GM19397 (cell line): ENCODE data around the gene STYXL2.

Experiments used
- ATAC-seq: cut with Tn5 transposase; IDR thresholded peaks from one replicate; pipeline ENCODE4 v1.9.1; 2021; ENCODE audit warnings: mild to moderate bottlenecking, moderate library complexity; ENCODE audit not compliant: unreplicated experiment

The STYXL2 gene

DNA sequence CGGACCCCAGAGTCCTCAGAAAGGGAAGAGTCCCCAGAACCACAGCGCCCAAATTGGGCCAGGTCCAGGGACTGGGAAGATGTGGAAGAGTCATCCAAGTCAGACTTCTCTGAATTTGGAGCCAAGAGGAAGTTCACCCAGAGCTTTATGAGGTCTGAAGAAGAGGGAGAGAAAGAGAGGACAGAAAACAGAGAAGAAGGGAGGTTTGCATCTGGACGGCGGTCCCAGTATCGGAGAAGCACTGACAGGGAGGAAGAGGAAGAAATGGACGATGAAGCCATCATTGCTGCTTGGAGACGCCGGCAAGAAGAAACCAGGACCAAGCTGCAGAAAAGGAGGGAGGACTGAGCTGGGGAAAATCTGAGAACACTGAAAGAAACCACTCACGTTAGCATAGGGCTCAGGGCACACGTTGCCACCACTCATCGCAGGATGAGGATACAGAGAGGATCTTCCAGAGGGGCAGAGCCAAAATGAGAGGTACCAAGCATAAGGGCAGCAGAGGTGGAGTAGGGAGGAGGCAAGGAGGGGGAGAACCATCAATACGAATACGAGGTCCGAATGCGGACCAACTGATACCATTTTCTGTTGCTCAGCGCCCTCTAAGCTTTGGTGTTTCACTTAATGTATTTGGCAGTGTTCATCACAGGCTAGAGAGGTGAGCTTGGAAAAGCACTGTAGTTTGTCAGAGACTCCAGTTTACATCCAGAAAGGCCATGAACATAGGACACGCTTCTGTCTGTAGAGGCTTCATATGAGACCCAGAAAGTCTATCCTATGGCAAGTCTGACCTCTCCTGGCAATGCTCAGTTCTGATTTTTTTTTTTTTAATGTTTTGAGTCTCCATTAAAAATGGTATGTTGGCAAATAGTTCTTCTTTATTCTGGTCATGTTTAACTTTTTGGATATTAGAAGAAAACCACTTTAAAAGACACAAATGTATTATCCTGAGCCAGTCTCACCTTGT lies 34.7 kb downstream of the STYXL2 start:
- ATAC-seq: no peak

DNA sequence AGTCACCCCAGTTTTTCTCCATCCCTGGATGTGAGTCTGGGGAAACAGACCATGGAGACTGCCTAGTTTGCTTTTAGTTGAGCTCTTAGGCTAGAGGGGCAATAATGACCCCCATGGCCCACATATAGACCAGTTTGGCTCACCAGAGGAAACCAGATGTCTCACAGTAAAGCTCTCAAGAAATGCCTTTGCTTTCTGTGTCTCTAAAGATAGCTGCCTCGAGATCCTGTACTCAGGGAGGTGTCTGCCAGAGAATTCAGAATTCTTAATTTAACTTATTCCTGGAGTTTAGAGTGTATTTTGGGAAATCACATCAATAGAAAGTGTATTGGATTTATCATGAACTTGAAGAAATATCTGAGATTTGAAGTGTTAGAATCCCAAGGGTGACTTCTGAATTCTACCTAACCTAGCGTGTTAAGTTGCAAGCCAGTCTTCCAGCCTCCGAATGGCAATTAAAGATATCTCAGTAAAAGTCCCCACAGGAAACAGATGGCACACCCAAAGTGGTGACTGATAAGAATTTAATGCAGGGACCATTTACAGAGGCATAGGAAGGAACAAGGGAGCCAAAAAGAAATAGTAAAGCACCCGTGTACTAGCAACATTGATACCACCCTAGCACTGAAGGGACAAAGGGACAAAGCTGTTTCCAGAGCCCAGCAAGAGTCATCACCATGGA lies 37.1 kb downstream of the STYXL2 start:
- ATAC-seq: no peak

DNA sequence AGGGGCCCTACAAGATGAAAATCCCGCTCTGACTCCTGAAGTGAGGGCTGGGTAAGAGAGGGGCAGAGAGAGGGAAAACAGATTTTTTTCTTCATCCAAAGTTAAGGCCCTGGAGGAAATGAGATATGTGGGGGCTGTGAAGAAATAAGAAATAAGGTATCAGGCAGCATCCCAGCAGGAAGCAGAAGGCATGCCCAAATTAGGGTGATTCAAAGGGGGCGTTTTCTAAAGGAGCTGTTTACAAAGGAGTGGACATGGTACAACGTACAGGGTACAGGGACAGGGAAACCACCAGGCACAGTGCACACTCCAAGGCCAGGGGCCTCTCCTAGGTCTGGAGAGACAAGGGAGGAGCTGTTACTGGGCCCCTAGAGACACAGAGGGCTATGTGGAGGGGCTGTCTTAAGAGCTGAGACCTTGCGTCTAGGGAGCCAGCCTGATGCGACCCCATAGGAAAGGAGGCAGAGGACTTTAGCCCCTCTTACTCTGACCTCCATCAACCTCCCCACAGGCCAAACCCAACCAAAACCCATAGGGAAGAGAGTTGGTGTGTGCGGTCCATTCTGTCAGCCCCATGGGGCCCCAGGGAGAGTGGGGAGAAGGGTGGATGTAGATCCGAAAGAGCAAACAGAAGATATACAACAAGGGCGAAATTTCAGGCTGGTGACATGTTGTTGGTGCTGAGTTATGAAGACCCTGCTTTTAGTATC lies 38.6 kb downstream of the STYXL2 start:
- ATAC-seq: no peak

DNA sequence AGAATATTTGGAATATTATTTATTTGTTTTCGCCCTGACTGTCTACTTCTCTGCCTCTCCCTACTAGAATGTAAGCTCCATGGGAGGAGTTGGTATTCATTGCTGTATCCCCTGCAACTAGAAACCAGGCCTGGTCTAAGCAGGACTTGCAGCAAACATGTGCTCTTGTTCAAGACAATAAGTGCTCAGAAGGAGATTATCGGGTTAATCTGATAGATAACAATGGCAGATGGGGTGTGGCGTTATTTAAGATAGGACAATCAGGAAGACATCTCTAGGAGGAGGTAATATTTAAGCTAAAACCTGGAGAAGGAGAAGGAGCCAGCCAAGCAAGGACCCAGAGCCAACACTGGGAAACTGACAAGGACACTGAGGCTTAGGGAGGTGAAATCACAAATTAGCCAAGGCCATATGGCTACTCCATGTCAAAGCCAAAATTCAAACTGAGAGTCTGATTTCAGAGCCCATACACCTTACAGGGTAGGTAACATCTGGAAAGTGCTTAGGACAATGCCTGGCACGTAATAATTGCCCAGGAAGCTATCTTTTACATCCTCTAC lies 41.5 kb downstream of the STYXL2 start:
- no peak for ATAC-seq

DNA sequence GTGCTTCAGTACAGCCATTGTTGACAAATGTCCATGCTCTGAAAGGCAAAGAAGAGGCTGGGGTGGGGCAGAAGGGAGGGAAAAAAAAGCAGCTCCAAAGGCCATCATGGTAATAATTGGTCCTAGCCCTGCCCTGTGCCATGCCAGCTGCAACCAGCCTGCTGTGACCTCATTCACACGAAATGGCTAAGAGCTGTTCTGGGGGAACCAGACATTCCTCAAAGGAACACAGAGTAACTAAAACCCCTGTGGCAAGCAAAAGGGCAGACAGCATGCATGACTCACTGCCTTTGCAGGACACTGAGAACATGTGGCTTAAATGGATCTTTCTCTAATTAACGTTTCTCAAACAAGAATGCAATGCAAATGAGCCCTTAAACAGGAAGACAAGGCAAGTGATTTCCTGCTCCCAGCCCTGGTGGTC lies 42.3 kb downstream of the STYXL2 start:
- no peak for ATAC-seq

DNA sequence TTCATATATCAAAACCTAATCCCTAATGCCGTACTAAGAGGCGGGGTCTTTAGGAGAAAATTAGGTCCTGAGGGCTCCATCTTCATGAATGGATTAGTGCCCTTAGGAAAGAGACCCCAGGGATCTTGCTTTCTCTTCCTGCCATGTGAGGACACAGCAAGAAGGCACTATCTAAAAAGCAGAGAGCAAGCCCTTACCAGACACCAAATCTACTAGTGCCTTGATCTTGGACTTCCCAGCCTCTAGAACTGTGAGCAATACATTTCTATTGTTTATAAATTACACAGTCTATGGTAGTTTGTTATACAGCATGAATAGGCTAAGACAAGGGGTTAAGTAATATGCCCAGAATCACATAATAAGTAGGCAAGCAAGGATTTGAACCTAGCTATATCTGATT lies 42.9 kb downstream of the STYXL2 start:
- ATAC-seq: no peak

DNA sequence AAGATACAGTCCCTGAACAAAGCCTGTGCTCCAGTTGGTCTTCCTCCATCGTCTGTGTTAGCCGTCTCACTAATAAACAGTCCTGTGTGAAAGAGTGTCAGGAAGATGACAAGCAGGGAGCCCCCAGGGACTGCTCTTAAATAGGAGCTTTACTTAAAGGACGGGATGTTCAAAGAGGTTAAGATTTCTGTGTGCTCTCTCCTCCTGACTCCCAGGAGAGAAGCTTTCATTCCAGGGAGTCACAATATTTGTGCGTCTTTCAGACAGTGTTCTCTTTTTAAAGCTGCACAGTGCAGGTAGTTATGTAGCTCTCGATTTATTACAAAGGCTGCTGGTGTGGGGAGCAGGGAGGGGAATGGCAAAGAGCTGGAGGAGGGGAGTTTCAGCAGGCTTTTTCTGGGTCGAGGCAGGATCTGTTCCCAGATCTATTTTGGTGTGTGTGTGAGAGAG lies 43.5 kb downstream of the STYXL2 start:
- ATAC-seq: no peak

DNA sequence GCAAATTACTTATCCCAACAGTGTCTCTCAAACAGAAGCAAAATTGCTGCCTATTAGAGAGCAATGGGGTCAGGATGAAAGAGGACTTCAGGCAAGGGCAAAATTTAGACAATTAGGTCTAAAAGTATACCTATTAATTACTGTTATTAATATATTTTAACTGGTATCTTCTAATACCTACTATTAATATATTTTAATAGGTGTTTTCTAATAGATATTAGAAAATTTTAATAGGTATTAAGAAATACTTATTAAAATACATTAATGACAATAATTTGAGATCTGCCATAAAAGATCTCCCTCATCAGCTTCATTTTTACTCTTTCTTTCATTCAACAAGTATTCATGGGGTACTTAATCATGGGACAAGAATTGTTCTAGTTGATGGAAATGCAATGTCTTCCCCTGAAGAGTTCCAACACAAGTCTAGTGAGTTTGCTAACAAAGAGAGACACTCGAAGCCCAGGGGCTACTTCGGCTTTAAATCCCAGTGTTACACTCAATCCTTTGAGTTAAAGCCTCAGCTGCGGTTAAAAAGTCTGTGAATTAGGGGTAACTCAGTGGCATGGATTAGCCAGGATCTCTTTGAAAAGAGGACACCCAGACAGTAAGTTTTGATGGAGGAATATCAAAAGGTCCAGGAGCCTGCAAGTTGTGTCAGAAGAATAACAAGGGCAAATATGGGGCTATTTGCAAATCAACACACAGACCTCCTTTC lies 44.1 kb downstream of the STYXL2 start:
- ATAC-seq: no peak

DNA sequence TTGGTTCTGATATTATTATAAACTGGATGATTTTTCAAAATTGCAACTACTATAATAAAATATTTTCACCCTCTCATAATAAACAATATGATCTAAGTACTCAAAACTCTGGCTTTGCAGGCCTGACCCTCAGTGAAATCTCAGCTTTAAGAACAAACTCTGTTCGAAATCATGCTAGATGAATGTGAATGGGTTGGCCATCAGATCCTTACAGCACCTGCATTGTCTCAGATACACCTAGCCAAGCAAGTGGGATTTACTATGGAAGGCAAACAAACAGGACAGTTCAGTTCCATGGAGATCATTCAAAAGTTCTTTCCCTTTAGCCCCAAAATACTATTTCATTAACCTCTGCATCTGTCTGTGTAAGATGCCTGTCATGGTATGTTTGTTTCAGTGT lies 44.8 kb downstream of the STYXL2 start:
- no peak for ATAC-seq

DNA sequence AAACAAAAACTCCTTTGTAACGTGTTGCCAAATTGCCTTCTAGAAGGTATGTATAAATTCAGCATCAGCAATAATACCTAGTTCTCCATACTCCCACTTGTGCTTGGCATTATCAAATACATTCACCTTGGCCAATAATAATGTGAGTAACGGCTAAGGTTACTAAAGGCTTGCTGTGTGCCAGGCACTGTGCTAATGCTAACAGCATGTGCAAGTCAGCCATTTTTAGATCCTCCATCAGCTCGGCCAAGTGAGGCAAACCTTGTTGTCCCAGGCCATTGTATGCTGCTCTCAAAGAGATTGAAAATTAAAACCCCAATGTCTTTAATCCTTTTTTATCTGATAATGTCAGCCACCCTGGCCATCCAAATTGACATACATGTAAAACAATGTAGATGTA lies 48.1 kb downstream of the STYXL2 start:
- ATAC-seq: no peak
